Activated T-helper 2 cell treated with anti-CD3 and anti-CD28 coated beads, Interferon-gamma antibody, Interleukin-2, Interleukin-4, amounts not matched to agents 10 μg/mL and 5 μg/mL and 100 μg/mL, durations not matched to agents 14 hours and 24 hours and 36 hours (primary cell): ENCODE data around the gene GCLC. TPM values are rescaled to one million over a fixed set of nuclear protein-coding genes. Genes with fewer than 3 reads are reported as not detected.
"Not testable (repeated sequence)": the region's sequence is repeated elsewhere in the genome, so short reads cannot be mapped to it uniquely, and the experiment has no call there.

Experiments
- DNase-seq: peaks from one replicate; pipeline ENCODE4 v3.0.0; 2021; ENCODE audit warnings: low spot score
- H3K27ac Mint-ChIP-seq: one replicate; pipeline ENCODE4 v1.8.0; 2021; ENCODE audit warnings: mixed read lengths
- H3K27me3 Mint-ChIP-seq: one replicate; pipeline ENCODE4 v1.8.0; 2021; ENCODE audit warnings: low read depth, mixed read lengths
- H3K36me3 Mint-ChIP-seq: one replicate; pipeline ENCODE4 v1.8.0; 2021; ENCODE audit warnings: low read depth, mixed read lengths
- H3K4me1 Mint-ChIP-seq: one replicate; pipeline ENCODE4 v1.8.0; 2021; ENCODE audit warnings: low read depth, mixed read lengths
- H3K4me3 Mint-ChIP-seq: one replicate; pipeline ENCODE4 v1.8.0; 2021; ENCODE audit warnings: low read depth, mild to moderate bottlenecking, moderate library complexity, mixed read lengths
- H3K9me3 Mint-ChIP-seq: one replicate; pipeline ENCODE4 v1.8.0; 2021; ENCODE audit warnings: mixed read lengths
- intact Hi-C: fragments of 100-400 bp; cut with micrococcal nuclease; formaldehyde crosslinking; loops from one replicate; pipeline ENCODE4 v1.15.1; 2023
- total RNA-seq: library from RNA; stranded (reverse); gene quantifications from 2 replicates; pipeline ENCODE4 v1.2.3, GENCODE V29; 2022

The GCLC gene
- total RNA-seq, 1 donor from 2014 or later, result 26.9 TPM

- peak overlapping the region; percentile 65 for H3K27ac Mint-ChIP-seq
- intact Hi-C loops, result loop anchor here (1.0 to 2.0 kb wide), 5 partner anchors 51 to 232 kb away; partner anchors contain the start of gene GCLC
- H3K4me3 Mint-ChIP-seq, result no peak overlapping the region
- H3K27me3 Mint-ChIP-seq, result peaks cover 5% of the 10 kb centered on the region
- H3K4me1 Mint-ChIP-seq, result peaks cover 21% of the 10 kb centered on the region
- H3K36me3 Mint-ChIP-seq, result no peaks in the 10 kb centered on the region
- no peaks in the 10 kb centered on the region for H3K9me3 Mint-ChIP-seq
- DNase-seq, result no peak
Measured at GRCh38 chr6:53493635-53494025, 51.3 kb downstream of the GCLC start.

- no peaks in the 10 kb centered on the region for H3K36me3 Mint-ChIP-seq
- no peak for DNase-seq
- H3K4me1 Mint-ChIP-seq, result peaks cover 21% of the 10 kb centered on the region
- no peaks in the 10 kb centered on the region for H3K9me3 Mint-ChIP-seq
- peaks cover 5% of the 10 kb centered on the region for H3K27me3 Mint-ChIP-seq
- intact Hi-C loops, result loop anchor here (1.0 to 2.0 kb wide), 5 partner anchors 52 to 232 kb away; partner anchors contain the start of gene GCLC
- H3K4me3 Mint-ChIP-seq, result no peak overlapping the region
- H3K27ac Mint-ChIP-seq, result peak overlapping the region; percentile 65
Measured at GRCh38 chr6:53492860-53493634, 51.9 kb downstream of the GCLC start.

- H3K9me3 Mint-ChIP-seq, result no peaks in the 10 kb centered on the region
- H3K4me3 Mint-ChIP-seq, result no peak overlapping the region
- no peak for DNase-seq
- peaks cover 25% of the 10 kb centered on the region for H3K4me1 Mint-ChIP-seq
- intact Hi-C loops, result loop anchor here (10.0 kb wide), 2 partner anchors 222 to 492 kb away; partner anchors contain the start of gene GSTA4
- H3K27ac Mint-ChIP-seq, result no peak overlapping the region
- H3K27me3 Mint-ChIP-seq, result peaks cover 29% of the 10 kb centered on the region
- no peaks in the 10 kb centered on the region for H3K36me3 Mint-ChIP-seq
Measured at GRCh38 chr6:53487080-53487479, 57.8 kb downstream of the GCLC start.

GRCh38 chr6:53486679-53487078 lies 58.2 kb downstream of the GCLC start:
- no peaks in the 10 kb centered on the region for H3K9me3 Mint-ChIP-seq
- H3K27me3 Mint-ChIP-seq, result peaks cover 29% of the 10 kb centered on the region
- no peak overlapping the region for H3K27ac Mint-ChIP-seq
- intact Hi-C loops, result loop anchor here (10.0 kb wide), 2 partner anchors 222 to 492 kb away; partner anchors contain the start of gene GSTA4
- peaks cover 28% of the 10 kb centered on the region for H3K4me1 Mint-ChIP-seq
- no peak overlapping the region for H3K4me3 Mint-ChIP-seq
- DNase-seq, result no peak
- H3K36me3 Mint-ChIP-seq, result no peaks in the 10 kb centered on the region

- H3K4me1 Mint-ChIP-seq, result peaks cover 39% of the 10 kb centered on the region
- H3K9me3 Mint-ChIP-seq, result no peaks in the 10 kb centered on the region
- peaks cover 27% of the 10 kb centered on the region for H3K27me3 Mint-ChIP-seq
- intact Hi-C loops, result loop anchor here (1.0 to 10.0 kb wide), 12 partner anchors 43 to 760 kb away; partner anchors contain the start of genes ELOVL5, FBXO9 and GSTA4
- H3K27ac Mint-ChIP-seq, result no peak overlapping the region
- H3K36me3 Mint-ChIP-seq, result no peaks in the 10 kb centered on the region
- no peak overlapping the region for H3K4me3 Mint-ChIP-seq
- DNase-seq, result peak; percentile 31
Measured at GRCh38 chr6:53484476-53485280, 60.2 kb downstream of the GCLC start.

- Mint-ChIP-seq H3K27me3 (peaks cover 24% of the 10 kb centered on the region), H3K9me3 (no peaks in the 10 kb centered on the region), H3K4me3 (no peak overlapping the region), H3K36me3 (no peaks in the 10 kb centered on the region), H3K27ac (peak overlapping the region; percentile 30), H3K4me1 (peaks cover 39% of the 10 kb centered on the region)
- intact Hi-C loops, result loop anchor here (1.0 to 10.0 kb wide), 12 partner anchors 42 to 759 kb away; partner anchors contain the start of genes ELOVL5, FBXO9 and GSTA4
- peak; percentile 35 for DNase-seq
Measured at GRCh38 chr6:53483423-53484353, 61.2 kb downstream of the GCLC start.

GRCh38 chr6:53481323-53481722 lies 63.6 kb downstream of the GCLC start:
- DNase-seq, result no peak
- Mint-ChIP-seq H3K27ac (no peak overlapping the region), H3K27me3 (peaks cover 9% of the 10 kb centered on the region), H3K4me1 (peaks cover 39% of the 10 kb centered on the region), H3K4me3 (no peak overlapping the region), H3K9me3 (no peaks in the 10 kb centered on the region), H3K36me3 (no peaks in the 10 kb centered on the region)
- intact Hi-C loops, result loop anchor here (5.0 to 10.0 kb wide), 5 partner anchors 119 to 664 kb away; partner anchors contain the start of gene GSTA4

GRCh38 chr6:53480774-53481173 lies 64.1 kb downstream of the GCLC start:
- H3K27me3 Mint-ChIP-seq, H3K4me3 Mint-ChIP-seq, H3K36me3 Mint-ChIP-seq, H3K27ac Mint-ChIP-seq, H3K9me3 Mint-ChIP-seq, DNase-seq: not testable (repeated sequence)
- peaks cover 39% of the 10 kb centered on the region for H3K4me1 Mint-ChIP-seq
- intact Hi-C loops, result loop anchor here (5.0 to 10.0 kb wide), 5 partner anchors 118 to 663 kb away; partner anchors contain the start of gene GSTA4

GRCh38 chr6:53479871-53480270 lies 65.0 kb downstream of the GCLC start:
- Mint-ChIP-seq H3K4me1 (peaks cover 38% of the 10 kb centered on the region), H3K36me3 (no peaks in the 10 kb centered on the region), H3K9me3 (no peaks in the 10 kb centered on the region), H3K4me3 (no peak overlapping the region), H3K27me3 (no peaks in the 10 kb centered on the region), H3K27ac (no peak overlapping the region)
- no peak for DNase-seq
- intact Hi-C loops, result loop anchor here (5.0 to 10.0 kb wide), 5 partner anchors 118 to 663 kb away; partner anchors contain the start of gene GSTA4

- Mint-ChIP-seq H3K27ac (no peak overlapping the region), H3K4me1 (peaks cover 13% of the 10 kb centered on the region), H3K9me3 (no peaks in the 10 kb centered on the region), H3K4me3 (no peak overlapping the region), H3K27me3 (no peaks in the 10 kb centered on the region), H3K36me3 (no peaks in the 10 kb centered on the region)
- DNase-seq, result no peak
- intact Hi-C loops, result no loop called here
Measured at GRCh38 chr6:53476964-53477363, 67.9 kb downstream of the GCLC start.

- Mint-ChIP-seq H3K27ac (no peak overlapping the region), H3K27me3 (peaks cover 15% of the 10 kb centered on the region), H3K9me3 (no peaks in the 10 kb centered on the region), H3K4me1 (peaks cover 7% of the 10 kb centered on the region), H3K4me3 (no peak overlapping the region), H3K36me3 (no peaks in the 10 kb centered on the region)
- intact Hi-C loops, result no loop called here
- no peak for DNase-seq
Measured at GRCh38 chr6:53474010-53474409, 70.9 kb downstream of the GCLC start.

- DNase-seq, result no peak
- H3K4me1 Mint-ChIP-seq, result peaks cover 8% of the 10 kb centered on the region
- no peak overlapping the region for H3K27ac Mint-ChIP-seq
- H3K27me3 Mint-ChIP-seq, result peaks cover 28% of the 10 kb centered on the region
- intact Hi-C loops, result no loop called here
- H3K9me3 Mint-ChIP-seq, result no peaks in the 10 kb centered on the region
- H3K36me3 Mint-ChIP-seq, result no peaks in the 10 kb centered on the region
- no peak overlapping the region for H3K4me3 Mint-ChIP-seq
Measured at GRCh38 chr6:53469163-53469562, 75.7 kb downstream of the GCLC start.
